Inflammatory macrophage treated with lipopolysaccharide for 1 hour (primary cell): ENCODE results near the gene SV2B.
"Not testable (repeated sequence)": the region's sequence is repeated elsewhere in the genome, so short reads cannot be mapped to it uniquely, and the experiment has no call there.

Source experiments
- DNase-seq, 2 donors: peaks; one replicate each; pipeline ENCODE4 v3.0.0-alpha.2; 2020 to 2022

SV2B gene

GRCh38 chr15:91319371-91320059 lies 219.5 kb downstream of the SV2B start:
- DNase-seq: no peak

GRCh38 chr15:91320101-91320500 lies 220.0 kb downstream of the SV2B start:
- DNase-seq: no peak

- DNase-seq: no peak
These were observed 229.9 kb downstream of the SV2B start for GRCh38 chr15:91329914-91330313.

GRCh38 chr15:91331581-91331980 lies 231.5 kb downstream of the SV2B start:
- no peak for DNase-seq

GRCh38 chr15:91335702-91336101 lies 235.6 kb downstream of the SV2B start:
- DNase-seq: no peak

- DNase-seq: no peak
These were observed 236.6 kb downstream of the SV2B start for GRCh38 chr15:91336687-91337086.

- DNase-seq: no peak
These were observed 238.7 kb downstream of the SV2B start for GRCh38 chr15:91338766-91339165.

- no peak for DNase-seq
These were observed 242.0 kb downstream of the SV2B start for GRCh38 chr15:91342097-91342496.

GRCh38 chr15:91344912-91345311 lies 244.9 kb downstream of the SV2B start:
- DNase-seq: not testable (repeated sequence)

- no peak for DNase-seq
These were observed 245.7 kb downstream of the SV2B start for GRCh38 chr15:91345736-91346135.

GRCh38 chr15:91346259-91346658 lies 246.2 kb downstream of the SV2B start:
- no peak for DNase-seq

- no peak for DNase-seq
These were observed 248.9 kb downstream of the SV2B start for GRCh38 chr15:91348752-91349500.
